ENCODE results near the gene EZH2. TPM values are rescaled to one million over a fixed set of nuclear protein-coding genes. Genes with fewer than 3 reads are reported as not detected.

EZH2 gene
- total and polyA plus RNA-seq, 11 donors, result 0.61 to 5.4 (median 1.3) TPM

GRCh38 chr7:148763622-148764021 lies 120.5 kb downstream of the EZH2 start:
- no peak overlapping the region for H3K27ac ChIP-seq
- no peak for TF ChIP-seq CTCF (IDR thresholded peaks at IDR 0.05)
- no peak for TF ChIP-seq POLR2A (IDR thresholded peaks at IDR 0.05)
- intact Hi-C loops (cut with DNase I), result no loop called here
- DNase-seq (no peak), ATAC-seq (no peak)
- H3K36me3 ChIP-seq, result peaks cover 0 to 94% (median 81%) of the 10 kb centered on the region in 9 donors
- no peak overlapping the region for H3K4me3 ChIP-seq
- no peaks in the 10 kb centered on the region for H3K9me3 ChIP-seq
- no peaks in the 10 kb centered on the region for H3K4me1 ChIP-seq
- H3K27me3 ChIP-seq, result no peaks in the 10 kb centered on the region

GRCh38 chr7:148761499-148762278 lies 122.4 kb downstream of the EZH2 start:
- intact Hi-C loops (cut with DNase I), result no loop called here
- no peak for TF ChIP-seq CTCF (IDR thresholded peaks at IDR 0.05)
- H3K9me3 ChIP-seq, result no peaks in the 10 kb centered on the region

More at GRCh38 chr7:148761499-148762278, 122.4 kb downstream of the EZH2 start:
- DNase-seq (no peak), ATAC-seq (peak in 1 of 4 donors; percentile 26)
- 88 to 92% (median 89%) methylated on average over 12 of the region's 12 CpGs for WGBS, 4 donors
- Histone ChIP-seq H3K27me3 (no peaks in the 10 kb centered on the region), H3K4me3 (no peak overlapping the region), H3K36me3 (peaks cover 0 to 94% (median 78%) of the 10 kb centered on the region in 9 donors), H3K4me1 (no peaks in the 10 kb centered on the region), H3K27ac (no peak overlapping the region)

Other genes with a start within 250 kb of the EZH2 start
- 10 to 100 TPM; 39.8 to 58.3 (median 43.6) TPM for gene CUL1, start 185.4 kb downstream of the EZH2 start, total RNA-seq
- 10 to 100 TPM; 17.5 to 45.6 TPM for gene CUL1, start 185.4 kb downstream of the EZH2 start, polyA plus RNA-seq
- gene PDIA4, start 144.2 kb upstream of the EZH2 start, total RNA-seq, result 10 to 100 TPM; 20.9 to 67.7 (median 33.1) TPM
- gene PDIA4, start 144.2 kb upstream of the EZH2 start, polyA plus RNA-seq, result 10 to 100 TPM in 1 of 2 donors, 1 to 10 TPM in 1; 8.4 to 84.4 TPM
- gene ZNF786, start 206.4 kb upstream of the EZH2 start, total RNA-seq, result 1 to 10 TPM; 2.2 to 5.3 (median 3.0) TPM
- gene ZNF786, start 206.4 kb upstream of the EZH2 start, polyA plus RNA-seq, result 1 to 10 TPM; 1.4 to 2.6 TPM
- 1 to 10 TPM in 3 of 9 donors, under 1 TPM in 6; 0.21 to 1.6 (median 0.92) TPM for gene ZNF425, start 242.0 kb upstream of the EZH2 start, total RNA-seq
- under 1 TPM; 0.27 to 0.30 TPM for gene ZNF425, start 242.0 kb upstream of the EZH2 start, polyA plus RNA-seq

All from heart left ventricle (tissue), 16 donors.